Urothelium cell line (cell line): Measurements from ENCODE around the gene NCR2.
A peak's percentile ranks its signal among the peaks of the same experiment; 100 is the strongest.

Experiments
- DNase-seq: peaks from one replicate; pipeline ENCODE4 v3.0.0; 2011; ENCODE audit warnings: low spot score, mixed read lengths
- FAIRE-seq: peaks from 2 replicates; lab custom pipeline; 2011; peaks lifted over from hg19 to GRCh38; lab: Jason Lieb, UNC

Gene NCR2

GRCh38 chr6:41327177-41327576, 8.2 kb upstream of the NCR2 start:
- FAIRE-seq: no peak

GRCh38 chr6:41331401-41332150, 3.8 kb upstream of the NCR2 start:
- no peak for FAIRE-seq
- DNase-seq: no peak

More at GRCh38 chr6:41327177-41327576, 8.2 kb upstream of the NCR2 start:
- no peak for DNase-seq

- FAIRE-seq: no peak
- DNase-seq: no peak
These were observed 3.2 kb upstream of the NCR2 start for GRCh38 chr6:41332241-41332640.

GRCh38 chr6:41332842-41333736, 2.3 kb upstream of the NCR2 start:
- FAIRE-seq (no peak), DNase-seq (no peak)

- no peak for DNase-seq
- no peak for FAIRE-seq
These were observed 847 bp upstream of the NCR2 start for GRCh38 chr6:41334482-41335040.

- FAIRE-seq (no peak), DNase-seq (no peak)
These were observed 535 bp downstream of the NCR2 start for GRCh38 chr6:41335943-41336342.

GRCh38 chr6:41336824-41337223, 1.4 kb downstream of the NCR2 start:
- FAIRE-seq (no peak), DNase-seq (no peak)

GRCh38 chr6:41337709-41338108, 2.3 kb downstream of the NCR2 start:
- no peak for DNase-seq
- FAIRE-seq: no peak

- DNase-seq (no peak), FAIRE-seq (no peak)
These were observed 3.3 kb downstream of the NCR2 start for GRCh38 chr6:41338659-41339058.

- FAIRE-seq (no peak), DNase-seq (no peak)
These were observed 6.2 kb downstream of the NCR2 start for GRCh38 chr6:41341580-41341979.

GRCh38 chr6:41342241-41342640, 6.8 kb downstream of the NCR2 start:
- FAIRE-seq: no peak
- no peak for DNase-seq

- FAIRE-seq (no peak), DNase-seq (no peak)
These were observed 8.3 kb downstream of the NCR2 start for GRCh38 chr6:41343641-41344187.

GRCh38 chr6:41344876-41345275, 9.5 kb downstream of the NCR2 start:
- FAIRE-seq: no peak
- no peak for DNase-seq

GRCh38 chr6:41345901-41346300, 10.5 kb downstream of the NCR2 start:
- no peak for FAIRE-seq
- DNase-seq: no peak

GRCh38 chr6:41346441-41346840, 11.0 kb downstream of the NCR2 start:
- FAIRE-seq (no peak), DNase-seq (no peak)

GRCh38 chr6:41347378-41348050, 12.1 kb downstream of the NCR2 start:
- FAIRE-seq (no peak), DNase-seq (no peak)

GRCh38 chr6:41348934-41349333, 13.5 kb downstream of the NCR2 start:
- FAIRE-seq: no peak
- DNase-seq: no peak

- FAIRE-seq (no peak), DNase-seq (peak; percentile 35)
These were observed 17.0 kb downstream of the NCR2 start for GRCh38 chr6:41352396-41352795.

GRCh38 chr6:41352907-41353306, 17.5 kb downstream of the NCR2 start:
- FAIRE-seq (no peak), DNase-seq (peak; percentile 2)

GRCh38 chr6:41353333-41353732, 17.9 kb downstream of the NCR2 start:
- DNase-seq (peak; percentile 0), FAIRE-seq (no peak)

GRCh38 chr6:41355952-41356351, 20.5 kb downstream of the NCR2 start:
- no peak for FAIRE-seq
- no peak for DNase-seq
